GM18508 (cell line): ENCODE data around the gene CDHR2.
"Not testable (repeated sequence)": the region's sequence is repeated elsewhere in the genome, so short reads cannot be mapped to it uniquely, and the experiment has no call there.

ENCODE experiments used
- ATAC-seq: cut with Tn5 transposase; IDR thresholded peaks from one replicate; pipeline ENCODE4 v1.9.1; 2021; ENCODE audit warnings: moderate number of reproducible peaks; ENCODE audit not compliant: insufficient read depth, unreplicated experiment

The CDHR2 gene

DNA sequence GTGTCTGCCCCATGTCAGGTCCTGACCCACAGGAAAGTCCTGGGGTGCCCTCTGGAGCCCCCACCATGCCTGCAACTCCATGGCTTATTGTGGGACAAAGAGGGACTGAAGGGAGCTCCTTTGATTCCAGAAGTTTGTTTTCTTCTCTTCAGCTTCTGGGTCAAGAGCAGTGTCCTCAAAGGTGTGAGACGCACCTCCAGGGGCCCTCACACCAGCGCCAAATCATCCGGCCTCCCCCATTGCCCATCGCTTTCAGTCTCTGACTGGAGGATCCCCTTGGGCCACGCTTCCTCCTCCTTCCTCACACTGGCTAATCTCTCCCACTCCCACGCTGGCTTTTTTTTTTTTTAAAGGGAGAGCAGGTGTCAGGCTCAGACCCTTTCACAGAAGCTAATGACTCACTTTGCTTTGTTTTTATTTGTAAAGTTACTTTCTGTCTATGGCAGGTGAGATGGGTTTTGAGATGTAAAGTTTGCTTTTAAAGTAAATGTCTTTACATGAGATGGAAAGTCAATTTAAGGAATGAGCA lies 16.7 kb downstream of the CDHR2 start:
- no peak for ATAC-seq

DNA sequence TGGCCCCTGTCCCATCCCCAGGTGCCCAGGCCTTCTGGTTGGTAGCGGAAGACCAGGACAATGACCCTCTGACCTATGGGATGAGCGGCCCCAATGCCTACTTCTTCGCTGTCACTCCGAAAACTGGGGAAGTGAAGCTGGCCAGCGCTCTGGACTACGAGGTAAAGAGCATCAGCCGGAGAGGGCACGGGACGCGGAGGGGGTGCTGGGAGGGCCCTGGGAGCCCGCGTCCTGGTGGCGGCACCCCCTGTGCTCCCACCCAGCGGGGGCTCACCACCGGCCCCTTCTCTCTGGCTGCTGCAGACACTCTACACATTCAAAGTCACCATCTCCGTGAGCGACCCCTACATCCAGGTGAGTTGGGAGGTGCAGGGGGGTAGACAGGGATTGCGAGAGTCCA lies 19.5 kb downstream of the CDHR2 start:
- no peak for ATAC-seq

DNA sequence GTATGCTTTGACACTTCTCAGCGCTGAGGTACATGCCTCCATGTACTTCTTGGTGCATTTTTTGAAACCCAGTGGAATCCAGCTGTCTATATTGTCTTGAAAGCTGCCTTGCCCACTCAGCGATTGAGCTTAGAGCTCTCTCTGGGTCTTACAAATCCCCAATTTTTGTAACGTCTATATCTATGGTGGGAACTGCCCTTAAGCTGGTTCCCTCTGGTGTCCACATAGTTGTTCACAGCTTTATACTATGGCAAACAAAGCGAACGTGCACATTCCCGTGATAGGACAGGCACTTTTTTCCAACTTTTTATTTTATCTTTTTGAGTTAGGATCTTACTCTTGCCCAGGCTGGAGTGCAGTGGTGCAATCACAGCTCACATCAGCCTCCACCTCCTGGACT lies 20.9 kb downstream of the CDHR2 start:
- no peak for ATAC-seq

DNA sequence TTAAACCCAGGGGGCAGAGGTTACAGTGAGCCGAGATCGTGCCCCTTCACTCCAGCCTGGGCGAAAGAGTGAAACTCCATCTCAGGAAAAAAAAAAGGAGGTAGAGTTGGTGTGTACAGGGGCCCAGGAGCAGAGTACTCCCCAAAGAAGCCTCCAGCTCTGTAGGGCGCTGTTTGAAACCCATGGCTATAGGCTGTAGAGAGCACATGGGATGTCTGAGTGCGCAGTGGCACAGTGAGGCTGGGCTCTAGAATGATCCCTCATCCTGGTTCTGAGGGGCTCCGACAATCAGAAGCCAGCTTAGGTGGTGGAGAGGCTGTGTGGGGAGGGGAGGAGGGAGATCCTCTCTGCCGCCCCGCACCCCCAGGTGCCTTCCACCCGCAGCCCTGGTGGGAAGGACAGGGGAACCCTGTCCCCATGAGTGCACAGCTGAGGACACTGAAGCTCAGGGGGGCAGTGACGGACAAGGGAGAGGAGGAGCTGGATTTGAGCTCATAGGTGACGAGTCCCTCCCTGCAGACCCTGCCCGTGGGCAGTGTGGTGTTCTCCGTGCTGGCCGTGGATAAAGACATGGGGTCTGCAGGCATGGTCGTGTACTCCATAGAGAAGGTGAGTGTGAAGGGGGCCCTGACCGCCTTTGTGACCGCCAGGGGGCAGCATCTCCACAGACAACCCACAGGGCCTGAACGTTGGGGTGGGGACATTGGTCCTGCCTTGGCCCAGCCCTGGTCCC lies 24.6 kb downstream of the CDHR2 start:
- no peak for ATAC-seq

DNA sequence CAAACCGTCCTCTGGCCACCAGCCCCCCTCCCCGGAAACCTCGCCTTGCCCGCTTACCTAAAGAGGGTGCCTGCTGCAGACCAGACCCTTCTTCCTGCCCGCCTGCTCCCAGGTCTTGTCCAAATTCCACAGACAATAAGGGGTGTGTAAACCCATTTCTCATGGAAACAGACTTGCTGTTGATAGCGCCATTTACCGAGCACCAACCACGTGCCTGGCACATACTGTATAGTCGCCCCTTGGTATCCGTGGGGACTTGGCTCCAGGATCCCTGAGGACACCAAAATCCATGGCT lies 25.1 kb downstream of the CDHR2 start:
- no peak for ATAC-seq

DNA sequence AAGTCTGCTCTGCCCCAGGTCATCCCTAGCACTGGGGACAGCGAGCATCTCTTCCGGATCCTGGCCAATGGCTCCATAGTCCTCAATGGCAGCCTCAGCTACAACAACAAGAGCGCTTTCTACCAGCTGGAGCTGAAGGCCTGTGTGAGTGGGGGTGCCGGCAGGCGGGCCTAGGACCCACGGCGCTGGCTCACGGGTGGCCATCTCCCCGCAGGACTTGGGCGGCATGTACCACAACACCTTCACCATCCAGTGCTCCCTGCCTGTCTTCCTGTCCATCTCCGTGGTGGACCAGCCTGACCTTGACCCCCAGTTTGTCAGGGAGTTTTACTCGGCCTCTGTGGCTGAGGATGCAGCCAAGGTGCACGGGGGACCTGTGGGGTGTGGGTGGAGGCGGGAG lies 25.9 kb downstream of the CDHR2 start:
- no peak for ATAC-seq

DNA sequence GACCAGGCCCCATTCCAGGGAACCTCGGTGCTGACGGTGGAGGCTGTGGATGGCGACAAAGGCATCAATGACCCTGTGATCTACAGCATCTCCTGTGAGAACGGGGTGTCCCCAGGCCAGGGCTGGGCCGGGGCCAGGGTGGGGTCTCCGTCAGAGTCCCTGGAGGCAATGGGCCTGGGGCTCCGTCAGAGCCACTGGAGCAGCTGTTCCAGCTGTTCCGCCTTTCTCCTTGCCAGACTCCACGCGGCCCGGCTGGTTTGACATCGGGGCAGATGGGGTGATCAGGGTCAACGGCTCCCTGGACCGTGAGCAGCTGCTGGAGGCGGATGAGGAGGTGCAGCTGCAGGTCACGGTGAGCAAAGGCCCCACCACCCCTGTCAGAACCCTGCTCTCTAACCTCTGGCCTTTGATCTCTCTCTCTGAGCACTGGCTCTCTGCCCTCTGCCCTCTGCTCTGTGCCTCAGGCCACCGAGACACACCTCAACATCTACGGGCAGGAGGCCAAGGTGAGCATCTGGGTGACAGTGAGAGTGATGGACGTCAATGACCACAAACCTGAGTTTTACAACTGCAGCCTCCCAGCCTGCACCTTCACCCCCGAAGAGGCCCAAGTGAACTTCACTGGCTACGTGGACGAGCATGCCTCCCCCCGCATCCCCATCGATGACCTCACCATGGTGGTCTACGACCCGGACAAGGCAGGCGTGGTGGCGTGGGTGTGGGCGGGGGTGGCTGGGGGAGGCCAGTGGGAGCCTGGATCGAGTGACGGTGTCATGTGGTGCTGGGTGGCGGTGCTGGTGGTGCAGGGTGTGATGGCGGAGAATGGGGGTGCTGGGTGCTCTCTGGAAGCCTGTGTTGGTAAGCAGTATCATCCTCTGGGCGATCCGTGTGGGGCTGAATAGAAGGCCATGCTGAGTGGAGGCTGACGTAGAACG lies 26.6 kb downstream of the CDHR2 start:
- no peak for ATAC-seq

DNA sequence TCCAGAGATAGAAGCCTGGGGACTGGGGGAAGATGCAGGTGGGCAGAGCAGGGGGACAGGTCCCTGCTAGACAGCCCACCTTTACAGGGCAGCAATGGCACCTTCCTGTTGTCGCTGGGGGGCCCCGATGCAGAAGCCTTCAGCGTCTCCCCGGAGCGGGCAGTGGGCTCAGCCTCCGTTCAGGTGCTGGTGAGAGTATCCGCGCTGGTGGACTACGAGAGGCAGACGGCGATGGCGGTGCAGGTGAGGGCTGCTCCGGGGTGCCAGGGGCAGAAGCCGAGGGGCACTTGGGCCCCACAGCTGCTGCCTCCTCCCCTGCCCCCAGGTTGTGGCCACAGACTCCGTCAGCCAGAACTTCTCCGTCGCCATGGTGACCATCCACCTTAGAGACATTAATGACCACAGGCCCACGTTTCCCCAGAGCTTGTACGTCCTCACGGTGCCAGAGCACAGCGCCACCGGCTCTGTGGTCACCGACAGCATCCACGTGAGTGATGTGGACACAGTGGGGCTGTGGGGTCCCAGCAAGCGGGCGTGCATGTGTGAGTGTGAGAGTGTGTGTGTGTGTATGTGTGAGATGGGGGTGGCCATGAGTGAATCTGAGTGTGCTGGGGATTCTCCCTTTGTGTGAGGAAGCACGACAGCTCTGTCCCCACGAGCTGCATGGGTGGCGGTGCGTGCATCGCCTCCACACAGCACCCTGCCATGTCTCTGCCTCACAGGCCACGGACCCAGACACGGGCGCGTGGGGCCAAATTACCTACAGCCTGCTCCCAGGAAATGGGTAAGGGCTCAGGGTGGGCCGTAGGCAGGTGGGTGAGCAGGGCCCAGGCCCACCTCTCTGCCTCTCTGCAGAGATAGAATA lies 28.4 kb downstream of the CDHR2 start:
- no peak for ATAC-seq

DNA sequence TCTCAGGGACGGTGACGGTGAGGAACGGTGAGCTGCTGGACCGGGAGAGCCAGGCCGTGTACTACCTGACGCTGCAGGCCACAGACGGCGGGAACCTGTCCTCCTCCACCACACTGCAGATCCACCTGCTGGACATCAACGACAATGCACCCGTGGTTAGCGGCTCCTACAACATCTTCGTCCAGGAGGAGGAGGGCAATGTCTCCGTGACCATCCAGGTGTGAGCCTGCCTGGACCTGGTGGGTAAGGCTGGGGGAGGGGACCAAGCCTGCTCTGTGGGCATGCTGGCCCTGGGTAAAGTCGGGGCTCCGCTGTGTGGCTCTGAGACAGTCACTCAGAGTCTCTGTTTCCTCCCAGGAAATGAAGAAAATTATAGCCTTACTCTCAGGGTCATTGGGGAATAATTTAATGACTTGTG lies 29.3 kb downstream of the CDHR2 start:
- no peak for ATAC-seq

DNA sequence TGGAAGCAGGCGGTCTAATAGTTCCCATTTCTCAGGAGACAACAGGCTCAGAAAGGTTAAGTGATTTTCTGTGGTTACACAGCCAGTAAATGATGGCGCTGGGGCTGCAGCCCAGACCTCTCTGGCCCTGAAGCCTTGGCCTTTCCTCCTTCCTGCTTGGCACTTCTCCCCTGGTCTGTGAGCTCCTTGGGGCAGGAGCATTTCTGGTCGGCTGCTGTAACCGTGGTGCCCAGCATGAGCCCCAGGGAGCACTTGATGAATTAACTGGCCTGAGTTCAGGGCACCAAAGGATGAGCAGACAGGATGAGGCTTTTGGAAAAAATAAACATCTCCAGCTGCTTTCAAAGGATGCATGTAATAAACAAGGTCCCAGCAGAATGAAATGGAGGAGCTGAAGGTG lies 30.2 kb downstream of the CDHR2 start:
- ATAC-seq: no peak

DNA sequence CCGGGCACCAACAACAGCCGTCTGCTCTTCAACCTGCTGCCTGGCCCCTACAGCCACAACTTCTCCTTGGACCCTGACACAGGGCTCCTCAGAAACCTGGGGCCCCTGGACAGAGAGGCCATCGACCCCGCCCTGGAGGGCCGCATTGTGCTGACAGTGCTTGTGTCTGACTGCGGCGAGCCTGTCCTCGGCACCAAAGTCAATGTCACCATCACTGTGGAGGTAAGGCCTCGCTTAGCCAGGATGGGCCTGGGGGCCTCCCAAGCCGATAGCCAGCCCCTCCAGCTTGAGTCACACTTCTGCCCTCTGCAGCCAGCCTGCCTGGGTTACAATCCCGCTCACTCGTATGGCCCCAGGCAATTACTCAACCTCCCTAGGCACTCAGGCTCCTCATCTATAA lies 32.2 kb downstream of the CDHR2 start:
- no peak for ATAC-seq

DNA sequence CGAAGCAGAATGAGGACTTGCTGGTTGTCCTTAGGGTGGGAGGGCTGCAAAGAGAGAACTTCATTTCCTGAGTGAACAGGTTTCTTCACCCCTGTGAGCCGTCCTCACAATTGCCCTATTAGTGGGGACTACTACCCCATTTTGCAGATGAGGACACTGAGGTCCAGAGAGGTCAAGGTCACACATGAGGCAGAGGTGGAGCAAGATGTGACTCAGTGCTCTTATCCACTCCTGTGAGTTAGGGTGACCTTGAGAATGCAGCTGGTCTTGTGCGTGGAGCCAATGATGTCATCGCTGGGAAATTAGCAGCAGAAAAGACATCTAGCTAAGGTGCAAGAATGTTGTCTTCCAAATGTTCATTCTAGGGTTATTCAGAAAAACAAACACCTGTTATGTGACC lies 33.9 kb downstream of the CDHR2 start:
- ATAC-seq: no peak

DNA sequence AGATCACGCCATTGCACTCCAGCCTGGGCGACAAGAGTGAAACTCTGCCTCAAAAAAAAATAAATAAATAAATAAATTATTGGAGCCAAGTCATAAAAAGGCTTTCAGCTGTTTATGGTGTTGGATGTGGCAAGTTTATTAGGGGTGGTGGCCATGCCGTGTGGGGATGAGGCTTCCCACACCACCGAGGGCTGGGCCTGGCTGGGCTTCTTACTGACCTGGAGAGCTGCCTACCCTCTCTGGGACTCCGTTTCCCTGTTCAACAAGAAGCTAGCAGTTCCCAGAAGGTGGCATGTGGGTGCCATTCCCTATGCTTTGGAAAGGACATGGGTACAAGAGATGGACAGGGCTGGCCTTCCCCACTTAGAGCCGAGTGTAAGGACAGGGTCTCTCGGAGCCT lies 38.3 kb downstream of the CDHR2 start:
- ATAC-seq: no peak

DNA sequence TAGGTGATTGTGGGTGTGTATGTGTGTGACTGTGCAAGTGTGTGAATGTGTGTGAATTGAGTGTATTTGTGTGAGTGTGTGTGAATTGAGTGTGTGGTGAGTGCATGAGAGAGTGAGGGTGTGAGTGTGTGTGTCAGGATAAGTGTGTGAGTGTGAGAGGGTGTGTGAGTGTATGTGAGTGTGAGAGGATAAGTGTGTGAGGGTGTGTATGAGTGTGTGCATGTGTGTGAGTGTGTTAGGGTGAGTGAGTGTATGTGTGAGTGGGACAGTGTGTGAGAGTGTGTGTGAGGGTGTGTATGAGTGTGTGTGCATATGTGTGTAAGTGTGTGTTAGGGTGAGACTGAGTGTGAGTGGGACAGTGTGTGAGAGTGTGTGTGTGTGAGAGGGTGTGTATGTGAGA lies 39.2 kb downstream of the CDHR2 start:
- ATAC-seq: no peak

DNA sequence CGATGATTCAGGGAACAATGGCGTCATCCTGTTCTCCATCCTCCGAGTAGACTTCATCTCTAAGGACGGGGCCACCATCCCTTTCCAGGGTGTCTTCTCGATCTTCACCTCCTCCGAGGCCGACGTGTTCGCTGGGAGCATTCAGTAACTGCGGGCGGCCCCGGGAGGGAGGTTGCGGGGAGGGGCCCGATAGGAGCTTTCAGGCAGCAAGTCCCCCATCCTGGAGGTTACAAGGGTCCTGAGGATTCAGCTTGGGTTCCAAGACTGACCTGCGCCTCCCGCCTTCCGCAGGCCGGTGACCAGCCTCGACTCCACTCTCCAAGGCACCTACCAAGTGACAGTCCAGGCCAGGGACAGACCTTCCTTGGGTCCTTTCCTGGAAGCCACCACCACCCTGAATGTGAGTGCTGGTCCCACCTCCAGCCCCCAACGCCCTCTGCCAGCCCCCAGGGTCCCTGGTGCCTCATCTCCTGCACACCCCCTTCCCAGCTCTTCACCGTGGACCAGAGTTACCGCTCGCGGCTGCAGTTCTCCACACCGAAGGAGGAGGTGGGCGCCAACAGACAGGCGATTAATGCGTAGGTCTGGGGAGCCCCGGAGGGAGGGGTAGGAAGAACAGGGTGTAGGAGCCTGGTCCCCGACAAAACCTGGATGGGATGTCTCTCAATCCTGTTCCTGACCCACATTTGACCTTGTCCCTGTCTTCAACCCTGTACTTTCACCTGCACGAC lies 40.1 kb downstream of the CDHR2 start:
- ATAC-seq: no peak

DNA sequence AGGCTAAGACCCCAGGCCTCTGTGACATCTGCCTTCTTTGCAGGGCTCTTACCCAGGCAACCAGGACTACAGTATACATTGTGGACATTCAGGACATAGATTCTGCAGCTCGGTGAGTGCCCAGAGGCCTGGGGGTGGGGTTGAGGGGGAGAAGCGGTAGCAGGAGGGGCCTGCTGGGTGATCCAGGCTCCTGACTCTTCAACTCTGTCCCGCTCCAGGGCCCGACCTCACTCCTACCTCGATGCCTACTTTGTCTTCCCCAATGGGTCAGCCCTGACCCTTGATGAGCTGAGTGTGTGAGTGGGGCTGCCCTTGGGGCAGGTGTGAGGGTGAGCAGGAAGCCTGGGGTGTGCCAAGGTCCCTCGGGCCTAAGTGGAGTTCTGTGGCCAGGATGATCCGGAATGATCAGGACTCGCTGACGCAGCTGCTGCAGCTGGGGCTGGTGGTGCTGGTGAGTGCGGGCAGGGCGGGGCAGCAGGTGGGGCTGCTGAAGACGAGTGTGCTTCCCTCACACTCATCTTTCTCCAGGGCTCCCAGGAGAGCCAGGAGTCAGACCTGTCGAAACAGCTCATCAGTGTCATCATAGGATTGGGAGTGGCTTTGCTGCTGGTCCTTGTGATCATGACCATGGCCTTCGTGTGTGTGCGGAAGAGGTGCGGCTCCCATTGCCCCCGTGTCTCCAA lies 41.0 kb downstream of the CDHR2 start:
- no peak for ATAC-seq

DNA sequence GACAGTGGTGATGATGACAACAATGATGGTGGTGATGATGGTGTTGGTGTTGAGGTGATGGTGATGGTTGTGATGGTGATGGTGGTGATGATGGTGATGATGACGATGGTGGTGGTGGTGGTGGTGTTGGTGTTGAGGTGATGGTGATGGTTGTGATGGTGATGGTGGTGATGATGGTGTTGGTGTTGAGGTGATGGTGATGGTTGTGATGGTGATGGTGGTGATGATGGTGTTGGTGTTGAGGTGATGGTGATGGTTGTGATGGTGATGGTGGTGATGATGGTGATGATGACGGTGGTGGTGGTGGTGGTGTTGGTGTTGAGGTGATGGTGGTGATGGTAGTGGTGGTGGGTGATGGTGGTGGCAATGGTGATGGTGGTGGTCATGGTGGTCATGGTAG lies 42.5 kb downstream of the CDHR2 start:
- ATAC-seq: not testable (repeated sequence)

DNA sequence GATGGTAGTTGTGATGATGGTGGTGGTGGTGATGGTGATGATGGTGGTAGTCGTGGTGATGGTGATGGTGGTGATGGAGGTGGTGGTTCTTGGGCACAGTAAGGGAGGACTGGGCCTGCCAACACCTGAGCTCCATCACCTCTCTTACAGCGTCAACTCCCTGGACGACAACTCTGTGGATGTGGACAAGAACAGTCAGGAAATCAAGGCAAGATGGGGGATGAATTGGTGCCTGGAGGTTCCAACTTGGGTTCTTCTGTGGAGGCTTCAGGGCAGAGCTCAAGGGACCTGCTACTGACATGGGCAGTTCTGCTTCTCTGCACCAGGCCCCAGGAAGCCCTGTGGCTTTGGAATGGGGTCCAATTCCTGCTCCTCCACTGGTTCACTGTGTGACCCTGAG lies 43.4 kb downstream of the CDHR2 start:
- ATAC-seq: no peak

DNA sequence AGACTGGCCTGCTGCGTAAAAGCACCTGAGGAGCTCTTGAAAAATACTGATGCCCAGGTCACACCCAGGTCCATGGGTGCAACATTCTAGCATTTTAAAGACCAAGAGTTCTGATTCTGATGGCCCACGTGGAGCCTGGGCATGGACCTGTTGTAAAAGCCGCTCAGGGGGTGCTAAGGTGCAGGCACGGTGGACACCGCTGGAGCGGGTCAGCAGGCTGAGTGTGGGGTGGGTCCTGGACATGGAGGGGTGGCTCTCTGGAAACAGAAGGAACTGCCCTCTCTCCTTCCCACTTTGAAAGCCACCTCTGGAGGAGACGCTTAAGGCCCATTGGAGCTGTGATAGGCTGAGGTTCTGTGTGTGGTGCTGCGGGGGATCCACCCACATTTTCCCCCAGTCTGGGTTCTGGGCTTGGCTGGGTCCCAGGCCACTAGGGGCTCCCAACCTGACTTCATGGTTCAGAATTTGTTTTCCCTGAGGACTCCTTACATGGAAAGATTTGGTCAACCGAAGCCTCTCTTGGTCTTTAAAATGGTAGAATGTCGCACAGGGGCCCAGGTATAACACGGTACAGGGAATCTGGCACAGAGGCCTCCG lies 44.2 kb downstream of the CDHR2 start:
- ATAC-seq: no peak
